Measurements from ENCODE around the gene GRK7.
A peak's percentile ranks its signal among the peaks of the same experiment; 100 is the strongest.

The GRK7 gene, protein sequence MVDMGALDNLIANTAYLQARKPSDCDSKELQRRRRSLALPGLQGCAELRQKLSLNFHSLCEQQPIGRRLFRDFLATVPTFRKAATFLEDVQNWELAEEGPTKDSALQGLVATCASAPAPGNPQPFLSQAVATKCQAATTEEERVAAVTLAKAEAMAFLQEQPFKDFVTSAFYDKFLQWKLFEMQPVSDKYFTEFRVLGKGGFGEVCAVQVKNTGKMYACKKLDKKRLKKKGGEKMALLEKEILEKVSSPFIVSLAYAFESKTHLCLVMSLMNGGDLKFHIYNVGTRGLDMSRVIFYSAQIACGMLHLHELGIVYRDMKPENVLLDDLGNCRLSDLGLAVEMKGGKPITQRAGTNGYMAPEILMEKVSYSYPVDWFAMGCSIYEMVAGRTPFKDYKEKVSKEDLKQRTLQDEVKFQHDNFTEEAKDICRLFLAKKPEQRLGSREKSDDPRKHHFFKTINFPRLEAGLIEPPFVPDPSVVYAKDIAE (N-terminal part only)

DNA sequence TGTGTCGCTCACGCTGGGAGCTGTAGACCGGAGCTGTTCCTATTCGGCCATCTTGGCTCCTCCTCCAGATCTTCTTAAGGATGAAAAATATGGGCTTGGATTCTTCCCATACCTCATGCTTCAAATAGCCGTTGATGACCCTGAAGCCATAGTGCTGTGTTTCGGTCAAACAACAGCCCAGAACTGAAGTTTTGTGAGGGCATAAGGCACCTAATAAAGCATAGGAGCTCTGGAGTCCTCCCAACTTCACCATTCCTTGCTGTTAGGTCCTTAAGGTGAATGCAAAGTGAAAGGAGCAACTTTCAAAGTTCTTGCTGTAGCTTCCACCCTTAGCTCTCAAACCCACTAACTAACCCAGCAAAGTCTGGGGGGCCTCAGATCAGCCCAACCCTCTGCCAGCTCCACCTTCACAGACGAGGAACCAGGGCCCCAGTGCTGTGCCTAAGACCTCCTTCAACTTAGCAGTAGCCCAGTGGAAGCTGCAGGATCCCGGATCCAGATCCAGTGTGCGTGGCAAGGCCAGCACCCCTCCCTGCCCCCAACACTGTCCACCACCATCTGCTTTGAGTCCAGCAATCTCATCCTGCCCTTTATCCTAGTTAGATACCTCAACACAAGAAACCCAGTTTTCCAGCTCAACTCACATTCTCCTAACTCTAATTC, at the start of gene GRK7:
Gene GRK7, plus strand, starts transcription at position 321 of the 663 bp plus-strand sequence. CDS start 14,877 bp downstream, outside the sequence.
- peaks cover 14% of the 10 kb centered on the region for H3K4me1 Mint-ChIP-seq (ENCODE audit: low read depth)
- H3K27me3 Mint-ChIP-seq (ENCODE audit: low read depth) = no peaks in the 10 kb centered on the region
- no peak within 1 kb of the TSS for H3K4me3 Mint-ChIP-seq
- H3K27ac Mint-ChIP-seq = no peak within 1 kb of the TSS
- H3K36me3 Mint-ChIP-seq (ENCODE audit: low read depth) = no peaks in the 10 kb centered on the region
- no peak for DNase-seq (ENCODE audit: low spot score)
- H3K9me3 Mint-ChIP-seq = no peaks in the 10 kb centered on the region

- Mint-ChIP-seq H3K36me3 (ENCODE audit: low read depth) (no peaks in the 10 kb centered on the region), H3K9me3 (peaks cover 11% of the 10 kb centered on the region), H3K27ac (no peak overlapping the region), H3K27me3 (ENCODE audit: low read depth) (peaks cover 15% of the 10 kb centered on the region), H3K4me3 (no peak overlapping the region), H3K4me1 (ENCODE audit: low read depth) (no peaks in the 10 kb centered on the region)
- no peak for DNase-seq (ENCODE audit: low spot score)
Measured at GRCh38 chr3:141714671-141715070, 48.5 kb upstream of the GRK7 start.

- no peak for DNase-seq (ENCODE audit: low spot score)
Measured at GRCh38 chr3:141722081-141722480, 41.1 kb upstream of the GRK7 start.

GRCh38 chr3:141722648-141723047, 40.6 kb upstream of the GRK7 start:
- Mint-ChIP-seq H3K27ac (no peak overlapping the region), H3K4me3 (no peak overlapping the region), H3K9me3 (no peaks in the 10 kb centered on the region), H3K36me3 (ENCODE audit: low read depth) (no peaks in the 10 kb centered on the region), H3K4me1 (ENCODE audit: low read depth) (no peaks in the 10 kb centered on the region), H3K27me3 (ENCODE audit: low read depth) (peaks cover 12% of the 10 kb centered on the region)
- no peak for DNase-seq (ENCODE audit: low spot score)

More at GRCh38 chr3:141722081-141722480, 41.1 kb upstream of the GRK7 start:
- Mint-ChIP-seq H3K4me1 (ENCODE audit: low read depth) (no peaks in the 10 kb centered on the region), H3K36me3 (ENCODE audit: low read depth) (no peaks in the 10 kb centered on the region), H3K9me3 (no peaks in the 10 kb centered on the region), H3K27me3 (ENCODE audit: low read depth) (peaks cover 12% of the 10 kb centered on the region), H3K27ac (no peak overlapping the region), H3K4me3 (no peak overlapping the region)

GRCh38 chr3:141723255-141723654, 40.0 kb upstream of the GRK7 start:
- Mint-ChIP-seq H3K4me3 (no peak overlapping the region), H3K36me3 (ENCODE audit: low read depth) (no peaks in the 10 kb centered on the region), H3K9me3 (no peaks in the 10 kb centered on the region), H3K27me3 (ENCODE audit: low read depth) (peaks cover 9% of the 10 kb centered on the region), H3K4me1 (ENCODE audit: low read depth) (no peaks in the 10 kb centered on the region), H3K27ac (no peak overlapping the region)
- no peak for DNase-seq (ENCODE audit: low spot score)

DNA sequence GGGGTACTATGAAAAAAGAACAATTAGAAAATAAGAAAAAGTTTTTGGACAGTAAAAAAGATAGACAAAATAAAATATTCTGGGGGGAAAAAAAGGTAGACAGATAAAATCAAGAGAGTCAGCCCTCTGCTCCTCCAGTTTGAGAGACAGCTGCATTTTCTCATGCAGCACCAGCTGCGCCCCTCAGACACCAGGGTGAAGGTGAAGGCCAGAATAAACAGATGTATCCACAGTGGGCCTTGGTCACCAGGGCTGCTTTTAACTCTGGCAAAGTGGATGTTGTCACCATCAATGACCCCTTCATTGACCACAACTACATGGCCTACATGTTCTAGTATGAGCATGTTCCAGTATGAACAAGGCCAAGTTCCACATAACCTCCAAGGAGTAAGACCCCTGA, 39.0 kb upstream of the GRK7 start:
- no peaks in the 10 kb centered on the region for H3K36me3 Mint-ChIP-seq (ENCODE audit: low read depth)
- H3K4me1 Mint-ChIP-seq (ENCODE audit: low read depth) = no peaks in the 10 kb centered on the region
- no peak overlapping the region for H3K27ac Mint-ChIP-seq
- peaks cover 5% of the 10 kb centered on the region for H3K27me3 Mint-ChIP-seq (ENCODE audit: low read depth)
- no peaks in the 10 kb centered on the region for H3K9me3 Mint-ChIP-seq
- no peak for DNase-seq (ENCODE audit: low spot score)
- no peak overlapping the region for H3K4me3 Mint-ChIP-seq

DNA sequence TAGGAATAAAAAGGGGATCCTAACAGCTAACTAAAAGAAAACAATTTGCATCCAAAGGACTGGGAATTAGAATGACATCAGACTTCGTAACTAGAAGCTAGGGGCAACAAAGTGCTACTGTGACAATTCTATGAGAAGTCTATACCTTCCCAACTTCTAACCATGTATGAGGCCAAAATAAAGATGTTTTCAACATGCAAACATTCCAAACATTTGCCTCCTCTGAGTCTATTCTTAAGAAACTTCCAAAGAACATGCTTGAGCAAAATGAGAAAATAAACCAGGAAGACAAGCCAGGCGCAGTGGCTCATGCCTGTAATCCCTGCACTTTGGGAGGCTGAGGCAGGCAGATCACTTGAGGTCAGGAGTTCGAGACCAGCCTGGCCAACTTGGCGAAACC, 38.2 kb upstream of the GRK7 start:
- Mint-ChIP-seq H3K36me3 (ENCODE audit: low read depth) (no peaks in the 10 kb centered on the region), H3K9me3 (no peaks in the 10 kb centered on the region), H3K27me3 (ENCODE audit: low read depth) (peaks cover 3% of the 10 kb centered on the region), H3K27ac (no peak overlapping the region), H3K4me3 (no peak overlapping the region), H3K4me1 (ENCODE audit: low read depth) (no peaks in the 10 kb centered on the region)
- DNase-seq (ENCODE audit: low spot score) = no peak

- H3K27ac Mint-ChIP-seq = no peak overlapping the region
- no peak for DNase-seq (ENCODE audit: low spot score)
- no peaks in the 10 kb centered on the region for H3K4me1 Mint-ChIP-seq (ENCODE audit: low read depth)
- no peak overlapping the region for H3K4me3 Mint-ChIP-seq
- no peaks in the 10 kb centered on the region for H3K9me3 Mint-ChIP-seq
- no peaks in the 10 kb centered on the region for H3K36me3 Mint-ChIP-seq (ENCODE audit: low read depth)
- H3K27me3 Mint-ChIP-seq (ENCODE audit: low read depth) = peaks cover 3% of the 10 kb centered on the region
Measured at GRCh38 chr3:141726483-141726882, 36.7 kb upstream of the GRK7 start.

DNA sequence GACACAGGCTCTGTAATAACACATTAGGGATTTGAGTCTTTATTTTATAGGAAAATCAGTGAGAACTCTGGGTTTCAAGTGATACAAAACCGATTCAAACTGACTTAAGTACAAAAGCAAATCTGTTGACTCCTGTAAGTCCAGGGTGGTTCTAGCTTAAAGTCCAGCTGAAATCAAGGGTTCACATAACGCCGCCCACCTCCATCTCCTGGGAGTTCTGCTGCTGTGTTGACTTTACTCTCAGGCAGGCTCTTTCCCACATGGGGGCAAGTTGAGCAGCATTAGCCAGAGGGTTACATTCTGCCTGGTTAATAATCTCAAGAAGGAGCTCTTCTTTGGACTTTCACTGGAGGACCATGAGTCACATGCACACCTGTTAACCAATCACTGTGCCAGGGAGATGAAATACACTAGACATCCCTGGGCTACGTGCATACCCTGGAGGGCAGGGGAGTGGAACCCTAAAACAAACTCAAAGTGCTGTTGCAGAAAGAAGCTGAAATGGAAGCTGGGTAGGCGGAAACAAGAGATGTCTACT, 34.8 kb upstream of the GRK7 start:
- Mint-ChIP-seq H3K4me1 (ENCODE audit: low read depth) (no peaks in the 10 kb centered on the region), H3K4me3 (no peak overlapping the region), H3K9me3 (no peaks in the 10 kb centered on the region), H3K27ac (no peak overlapping the region), H3K36me3 (ENCODE audit: low read depth) (no peaks in the 10 kb centered on the region), H3K27me3 (ENCODE audit: low read depth) (peaks cover 3% of the 10 kb centered on the region)
- no peak for DNase-seq (ENCODE audit: low spot score)

DNA sequence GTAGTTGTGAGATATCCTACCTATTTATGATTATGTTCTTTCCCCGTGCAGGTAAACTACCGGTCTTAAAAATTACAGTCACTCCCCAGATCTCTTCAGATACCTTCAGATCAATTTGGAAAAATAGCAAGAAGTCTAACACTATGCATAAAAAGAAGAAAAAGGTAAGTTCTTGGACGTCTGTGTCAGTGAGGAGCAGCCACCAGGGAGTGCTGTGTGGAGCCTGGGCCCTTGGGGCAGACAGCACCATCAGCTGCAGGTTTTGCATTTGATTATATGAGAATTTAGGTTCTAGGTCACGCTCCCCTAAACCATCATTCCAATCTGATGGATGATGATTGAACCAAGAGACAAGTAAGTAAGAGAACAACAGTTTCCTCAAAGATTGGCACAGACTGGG, 34.0 kb upstream of the GRK7 start:
- Mint-ChIP-seq H3K36me3 (ENCODE audit: low read depth) (no peaks in the 10 kb centered on the region), H3K4me3 (no peak overlapping the region), H3K4me1 (ENCODE audit: low read depth) (no peaks in the 10 kb centered on the region), H3K27me3 (ENCODE audit: low read depth) (peaks cover 3% of the 10 kb centered on the region), H3K9me3 (no peaks in the 10 kb centered on the region), H3K27ac (no peak overlapping the region)
- DNase-seq (ENCODE audit: low spot score) = no peak

DNA sequence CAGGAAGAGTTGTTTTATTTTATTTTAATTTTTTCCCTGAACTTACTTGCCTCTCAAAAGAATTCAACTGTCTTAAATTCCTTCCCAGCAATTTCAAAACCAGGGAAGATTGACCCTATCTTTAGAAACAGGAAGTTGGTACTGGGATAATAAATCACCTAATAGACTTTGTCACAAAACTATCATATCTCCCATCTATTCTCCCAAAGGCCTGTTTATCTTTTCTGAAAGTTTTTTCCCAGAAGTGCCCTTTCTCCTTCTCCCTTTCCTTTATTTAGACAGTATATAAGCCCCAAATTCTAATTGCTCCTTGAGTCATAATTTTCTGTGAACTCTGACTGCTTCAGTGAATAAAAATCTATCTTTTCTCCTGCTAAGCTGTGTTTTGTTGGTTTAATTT, 28.0 kb upstream of the GRK7 start:
- H3K27me3 Mint-ChIP-seq (ENCODE audit: low read depth) = no peaks in the 10 kb centered on the region
- H3K4me1 Mint-ChIP-seq (ENCODE audit: low read depth) = peaks cover 7% of the 10 kb centered on the region
- H3K9me3 Mint-ChIP-seq = no peaks in the 10 kb centered on the region
- H3K36me3 Mint-ChIP-seq (ENCODE audit: low read depth) = peaks cover 2% of the 10 kb centered on the region
- no peak for DNase-seq (ENCODE audit: low spot score)
- H3K27ac Mint-ChIP-seq = no peak overlapping the region
- H3K4me3 Mint-ChIP-seq = no peak overlapping the region

DNA sequence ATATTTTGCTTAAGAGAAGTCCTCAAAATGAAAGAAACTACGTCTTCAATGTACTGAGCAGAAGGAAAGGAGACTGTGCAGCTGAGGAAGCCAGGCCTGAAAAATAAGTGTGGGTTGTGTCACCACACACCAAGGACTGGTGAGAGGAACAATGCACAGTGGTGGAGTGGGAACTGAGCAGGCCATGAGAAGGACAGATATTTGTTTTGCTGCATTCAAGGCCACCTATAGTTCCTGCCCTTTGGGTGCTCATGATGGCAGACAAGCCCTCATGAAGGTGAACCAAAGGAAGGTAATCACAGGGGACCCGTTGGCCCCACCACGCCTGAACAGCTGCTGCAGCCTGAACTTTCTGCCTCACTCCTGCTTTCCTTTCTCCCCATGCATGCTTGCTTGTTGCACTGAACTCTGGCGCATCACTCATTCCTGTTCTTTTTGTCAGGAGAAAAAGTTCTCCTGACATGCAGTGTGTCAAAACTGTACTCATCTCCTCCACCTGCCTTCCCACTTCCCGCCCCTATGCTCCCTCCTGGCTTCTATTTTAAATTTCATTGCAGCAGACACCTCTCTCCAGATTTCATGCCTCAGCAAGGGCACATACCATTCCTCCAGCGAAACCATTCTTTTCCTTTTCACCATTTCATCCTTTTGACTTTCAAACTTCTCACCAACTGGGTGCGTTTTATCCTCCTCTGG, 27.3 kb upstream of the GRK7 start:
- Mint-ChIP-seq H3K4me1 (ENCODE audit: low read depth) (peaks cover 13% of the 10 kb centered on the region), H3K27me3 (ENCODE audit: low read depth) (no peaks in the 10 kb centered on the region), H3K4me3 (no peak overlapping the region), H3K9me3 (no peaks in the 10 kb centered on the region), H3K27ac (no peak overlapping the region), H3K36me3 (ENCODE audit: low read depth) (peaks cover 8% of the 10 kb centered on the region)
- DNase-seq (ENCODE audit: low spot score) = no peak

DNA sequence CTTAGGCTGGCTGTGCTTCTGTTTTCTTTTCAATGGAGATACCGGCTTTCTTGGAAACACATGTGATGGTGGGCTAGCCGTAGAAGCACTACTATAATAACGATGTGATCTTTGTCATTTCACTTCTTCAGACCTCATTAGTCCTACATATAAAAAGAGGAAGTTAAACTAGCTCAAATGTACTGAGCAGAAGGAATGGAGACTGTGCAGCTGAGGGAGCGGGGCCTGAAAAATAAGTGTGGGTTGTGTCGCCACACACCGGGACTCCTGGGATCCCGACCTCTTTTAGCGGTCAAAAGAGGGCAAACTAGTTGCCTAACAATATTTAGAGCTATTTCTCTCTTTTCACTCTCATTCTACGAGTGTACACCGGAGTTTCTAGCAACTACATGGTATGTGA, 26.1 kb upstream of the GRK7 start:
- Mint-ChIP-seq H3K9me3 (no peaks in the 10 kb centered on the region), H3K27ac (no peak overlapping the region), H3K36me3 (ENCODE audit: low read depth) (peaks cover 11% of the 10 kb centered on the region), H3K4me3 (no peak overlapping the region), H3K27me3 (ENCODE audit: low read depth) (no peaks in the 10 kb centered on the region), H3K4me1 (ENCODE audit: low read depth) (peaks cover 19% of the 10 kb centered on the region)
- DNase-seq (ENCODE audit: low spot score) = no peak

DNA sequence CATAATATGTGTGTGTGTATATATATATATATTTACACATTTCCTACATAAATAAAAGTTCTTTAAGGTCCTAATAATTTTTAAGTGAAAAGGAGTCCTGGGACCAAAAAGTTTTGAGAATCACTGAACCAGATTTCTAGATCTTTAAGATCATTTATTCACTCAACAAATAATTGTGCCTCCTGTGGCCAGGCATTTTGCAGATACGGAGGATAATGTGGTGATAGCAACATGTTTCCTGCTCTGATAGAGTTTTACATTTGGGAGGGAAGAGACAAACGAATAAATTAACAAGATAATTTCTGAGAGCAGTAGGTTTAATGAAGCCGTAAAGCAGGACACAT, 25.6 kb upstream of the GRK7 start:
- Mint-ChIP-seq H3K4me3 (peak overlapping the region; percentile 77), H3K9me3 (no peaks in the 10 kb centered on the region), H3K27ac (peak overlapping the region; percentile 86), H3K4me1 (ENCODE audit: low read depth) (peaks cover 19% of the 10 kb centered on the region), H3K36me3 (ENCODE audit: low read depth) (peaks cover 14% of the 10 kb centered on the region), H3K27me3 (ENCODE audit: low read depth) (no peaks in the 10 kb centered on the region)
- no peak for DNase-seq (ENCODE audit: low spot score)
